ENCODE data around the gene NSG2.

The NSG2 gene

GRCh38 chr5:174020928-174021304 lies 24.6 kb upstream of the NSG2 start:
- H3K9me3 ChIP-seq (ENCODE audit: insufficient read depth, low read depth, low read length) = no peaks in the 10 kb centered on the region
- no peak for TF ChIP-seq EZH2phosphoT487 (IDR thresholded peaks at IDR 0.05; ENCODE audit: borderline replicate concordance)
- TF ChIP-seq, protein P1, sequence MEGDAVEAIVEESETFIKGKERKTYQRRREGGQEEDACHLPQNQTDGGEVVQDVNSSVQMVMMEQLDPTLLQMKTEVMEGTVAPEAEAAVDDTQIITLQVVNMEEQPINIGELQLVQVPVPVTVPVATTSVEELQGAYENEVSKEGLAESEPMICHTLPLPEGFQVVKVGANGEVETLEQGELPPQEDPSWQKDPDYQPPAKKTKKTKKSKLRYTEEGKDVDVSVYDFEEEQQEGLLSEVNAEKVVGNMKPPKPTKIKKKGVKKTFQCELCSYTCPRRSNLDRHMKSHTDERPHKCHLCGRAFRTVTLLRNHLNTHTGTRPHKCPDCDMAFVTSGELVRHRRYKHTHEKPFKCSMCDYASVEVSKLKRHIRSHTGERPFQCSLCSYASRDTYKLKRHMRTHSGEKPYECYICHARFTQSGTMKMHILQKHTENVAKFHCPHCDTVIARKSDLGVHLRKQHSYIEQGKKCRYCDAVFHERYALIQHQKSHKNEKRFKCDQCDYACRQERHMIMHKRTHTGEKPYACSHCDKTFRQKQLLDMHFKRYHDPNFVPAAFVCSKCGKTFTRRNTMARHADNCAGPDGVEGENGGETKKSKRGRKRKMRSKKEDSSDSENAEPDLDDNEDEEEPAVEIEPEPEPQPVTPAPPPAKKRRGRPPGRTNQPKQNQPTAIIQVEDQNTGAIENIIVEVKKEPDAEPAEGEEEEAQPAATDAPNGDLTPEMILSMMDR (conservative IDR thresholded peaks at IDR 0.05; ENCODE audit: low read length) = no peak
- no peak overlapping the region for H3K4me3 ChIP-seq (ENCODE audit: low read length, poor library complexity, severe bottlenecking)
- no peaks in the 10 kb centered on the region for H3K36me3 ChIP-seq (ENCODE audit: insufficient read depth, low read length)
- H3K79me2 ChIP-seq (ENCODE audit: insufficient read depth, low read length) = no peaks in the 10 kb centered on the region
- H3K9me2 ChIP-seq (replicated peaks; ENCODE audit: low read depth, low read length) = no peaks in the 10 kb centered on the region
- H3K27me3 ChIP-seq (ENCODE audit: insufficient read depth, low read length, poor library complexity, severe bottlenecking) = no peaks in the 10 kb centered on the region
- no peak overlapping the region for H3K9ac ChIP-seq (ENCODE audit: low read depth, low read length, poor library complexity, severe bottlenecking)
- H2AFZ ChIP-seq (ENCODE audit: low read length) = no peak overlapping the region
- H3F3A ChIP-seq (ENCODE audit: low read depth) = no peaks in the 10 kb centered on the region
- H3K4me2 ChIP-seq (ENCODE audit: low read depth, low read length, poor library complexity, severe bottlenecking) = no peak overlapping the region
- no peaks in the 10 kb centered on the region for H4K20me1 ChIP-seq (ENCODE audit: insufficient read depth, low read length, poor library complexity, severe bottlenecking)
- no peaks in the 10 kb centered on the region for H3K4me1 ChIP-seq (ENCODE audit: insufficient read depth, low read length, poor library complexity, severe bottlenecking)

DNA sequence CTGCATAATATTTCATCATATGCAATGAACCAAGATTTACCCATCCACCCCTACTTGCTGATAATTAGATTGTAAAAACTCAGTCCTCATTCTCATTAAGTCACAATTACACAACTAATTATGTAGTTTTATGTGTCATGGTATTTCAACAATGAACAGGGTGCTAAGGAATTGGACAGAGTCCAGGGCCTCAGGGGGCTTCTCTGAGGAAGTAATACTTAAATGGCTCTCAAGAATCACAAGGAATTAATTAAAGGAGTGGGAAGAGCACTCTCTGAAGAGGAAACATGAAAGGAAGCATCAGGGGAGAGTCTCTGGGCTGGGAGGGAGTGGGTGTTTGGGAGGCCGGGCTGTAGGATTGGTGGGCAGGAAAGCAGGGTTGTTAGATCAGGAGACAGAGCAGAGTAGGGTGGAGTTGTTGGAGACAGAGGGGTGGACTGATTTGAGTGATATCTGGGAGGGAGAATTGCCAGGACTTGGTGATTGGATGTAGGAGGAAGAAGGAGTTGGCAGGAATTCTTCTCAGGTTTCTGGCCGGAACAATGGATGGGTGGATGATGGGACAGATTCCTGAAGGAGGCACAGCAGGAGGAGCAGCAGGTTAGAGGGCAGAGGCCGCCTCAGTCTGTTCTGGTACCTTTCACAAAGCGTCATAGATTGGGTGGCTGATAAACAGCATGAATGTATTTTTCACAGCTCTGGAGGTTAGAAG lies 23.0 kb upstream of the NSG2 start:
- Histone ChIP-seq H3K4me1 (ENCODE audit: insufficient read depth, low read length, poor library complexity, severe bottlenecking) (no peaks in the 10 kb centered on the region), H3K79me2 (ENCODE audit: insufficient read depth, low read length) (no peaks in the 10 kb centered on the region), H3K4me2 (ENCODE audit: low read depth, low read length, poor library complexity, severe bottlenecking) (no peak overlapping the region), H3K9me2 (replicated peaks; ENCODE audit: low read depth, low read length) (no peaks in the 10 kb centered on the region), H3K9ac (ENCODE audit: low read depth, low read length, poor library complexity, severe bottlenecking) (no peak overlapping the region), H3F3A (ENCODE audit: low read depth) (no peaks in the 10 kb centered on the region), H2AFZ (ENCODE audit: low read length) (no peak overlapping the region), H3K4me3 (ENCODE audit: low read length, poor library complexity, severe bottlenecking) (no peak overlapping the region), H3K27me3 (ENCODE audit: insufficient read depth, low read length, poor library complexity, severe bottlenecking) (no peaks in the 10 kb centered on the region), H3K36me3 (ENCODE audit: insufficient read depth, low read length) (no peaks in the 10 kb centered on the region), H3K9me3 (ENCODE audit: insufficient read depth, low read depth, low read length) (no peaks in the 10 kb centered on the region), H4K20me1 (ENCODE audit: insufficient read depth, low read length, poor library complexity, severe bottlenecking) (no peaks in the 10 kb centered on the region)
- TF ChIP-seq, protein P1 (conservative IDR thresholded peaks at IDR 0.05; ENCODE audit: low read length) = no peak
- TF ChIP-seq EZH2phosphoT487 (IDR thresholded peaks at IDR 0.05; ENCODE audit: borderline replicate concordance) = no peak

- Histone ChIP-seq H2AFZ (ENCODE audit: low read length) (no peak overlapping the region), H3K4me2 (ENCODE audit: low read depth, low read length, poor library complexity, severe bottlenecking) (no peak overlapping the region), H3K36me3 (ENCODE audit: insufficient read depth, low read length) (no peaks in the 10 kb centered on the region), H3K4me1 (ENCODE audit: insufficient read depth, low read length, poor library complexity, severe bottlenecking) (no peaks in the 10 kb centered on the region), H3K79me2 (ENCODE audit: insufficient read depth, low read length) (no peaks in the 10 kb centered on the region), H3K4me3 (ENCODE audit: low read length, poor library complexity, severe bottlenecking) (no peak overlapping the region), H3K9me2 (replicated peaks; ENCODE audit: low read depth, low read length) (no peaks in the 10 kb centered on the region), H3K27me3 (ENCODE audit: insufficient read depth, low read length, poor library complexity, severe bottlenecking) (no peaks in the 10 kb centered on the region), H4K20me1 (ENCODE audit: insufficient read depth, low read length, poor library complexity, severe bottlenecking) (no peaks in the 10 kb centered on the region), H3F3A (ENCODE audit: low read depth) (no peaks in the 10 kb centered on the region), H3K9ac (ENCODE audit: low read depth, low read length, poor library complexity, severe bottlenecking) (no peak overlapping the region), H3K9me3 (ENCODE audit: insufficient read depth, low read depth, low read length) (no peaks in the 10 kb centered on the region)
- TF ChIP-seq EZH2phosphoT487 (IDR thresholded peaks at IDR 0.05; ENCODE audit: borderline replicate concordance) = no peak
- TF ChIP-seq, protein P1 (conservative IDR thresholded peaks at IDR 0.05; ENCODE audit: low read length) = no peak
Observed at GRCh38 chr5:174030286-174030685, 15.2 kb upstream of the NSG2 start.
